Neuronal stem cell (in vitro differentiated cells): ENCODE measurements around the gene GMPS.
A peak's percentile ranks its signal among the peaks of the same experiment; 100 is the strongest.

Source experiments
- DNase-seq: peaks from one replicate; pipeline ENCODE4 v3.0.0-alpha.2; 2013; ENCODE audit warnings: low spot score
- H2AFZ ChIP-seq: one replicate; pipeline ENCODE4 v1.6.1; 2013; ENCODE audit warnings: mild to moderate bottlenecking, low read length, inconsistent platforms
- H2AK5ac ChIP-seq: 2 replicates; pipeline ENCODE4 v1.6.1; 2013; ENCODE audit warnings: low read depth, mild to moderate bottlenecking, inconsistent platforms, low read length, moderate library complexity, mixed read lengths
- H2BK120ac ChIP-seq: 2 replicates; pipeline ENCODE4 v1.6.1; 2013; ENCODE audit warnings: low read depth, mild to moderate bottlenecking, inconsistent platforms, low read length, moderate library complexity, mixed read lengths
- H2BK12ac ChIP-seq: one replicate; pipeline ENCODE4 v1.6.1; 2013; ENCODE audit warnings: low read length, inconsistent platforms
- H2BK15ac ChIP-seq: 2 replicates; pipeline ENCODE4 v1.6.1; 2013; ENCODE audit warnings: mild to moderate bottlenecking, low read length, inconsistent platforms, mixed read lengths
- H2BK5ac ChIP-seq: one replicate; pipeline ENCODE4 v1.6.1; 2013; ENCODE audit warnings: inconsistent platforms, mild to moderate bottlenecking, low read length, moderate library complexity
- H3K14ac ChIP-seq: one replicate; pipeline ENCODE4 v1.6.1; 2013; ENCODE audit warnings: low read length, inconsistent platforms
- H3K18ac ChIP-seq: 2 replicates; pipeline ENCODE4 v1.6.1; 2013; ENCODE audit warnings: low read length, inconsistent platforms
- H3K23ac ChIP-seq: 2 replicates; pipeline ENCODE4 v1.6.1; 2013; ENCODE audit warnings: low read depth, mild to moderate bottlenecking, mixed read lengths, low read length, inconsistent platforms; ENCODE audit not compliant: poor library complexity
- H3K27ac ChIP-seq: replicated peaks from 3 replicates; pipeline ENCODE4 v1.5.1; 2013; ENCODE audit warnings: low read length, inconsistent platforms
- H3K27me3 ChIP-seq, 3 experiments: 2 replicates each; pipeline ENCODE4 v1.6.1; 2013; ENCODE audit warnings: low read length in 3 of 3, mild to moderate bottlenecking in 2 of 3, inconsistent platforms in 1 of 3, low read depth in 1 of 3, mixed read lengths in 1 of 3, moderate library complexity in 1 of 3; ENCODE audit not compliant: control insufficient read depth in 3 of 3, insufficient read depth in 3 of 3
- H3K36me3 ChIP-seq, 2 donors: replicated peaks in 1 of 2; 2 replicates each; pipeline ENCODE4 v1.6.1; 2013; ENCODE audit warnings: low read length in 2 of 2; ENCODE audit not compliant: control insufficient read depth in 2 of 2, insufficient read depth in 2 of 2
- H3K4ac ChIP-seq: 2 replicates; pipeline ENCODE4 v1.6.1; 2013; ENCODE audit warnings: inconsistent platforms, mild to moderate bottlenecking, low read length, moderate library complexity
- H3K4me1 ChIP-seq, 2 donors: 1 replicate in 1 of 2; 2 replicates in 1 of 2; pipeline ENCODE4 v1.6.1; 2013; ENCODE audit warnings: low read length in 2 of 2, low read depth in 1 of 2; ENCODE audit not compliant: control insufficient read depth in 2 of 2, insufficient read depth in 1 of 2
- H3K4me2 ChIP-seq: one replicate; pipeline ENCODE4 v1.6.1; 2013; ENCODE audit warnings: mild to moderate bottlenecking, low read length, inconsistent platforms; ENCODE audit not compliant: insufficient read depth, poor library complexity, severe bottlenecking
- H3K4me3 ChIP-seq, 2 donors: 2 replicates each; pipeline ENCODE4 v1.5.1; 2013; ENCODE audit warnings: low read length in 2 of 2, mild to moderate bottlenecking in 2 of 2, inconsistent platforms in 1 of 2, moderate library complexity in 1 of 2
- H3K79me1 ChIP-seq: one replicate; pipeline ENCODE4 v1.6.1; 2013; ENCODE audit warnings: low read depth, mild to moderate bottlenecking, inconsistent platforms, low read length, moderate library complexity
- H3K9ac ChIP-seq: one replicate; pipeline ENCODE4 v1.6.1; 2013; ENCODE audit warnings: mild to moderate bottlenecking, low read depth, low read length, inconsistent platforms; ENCODE audit not compliant: poor library complexity
- H3K9me3 ChIP-seq, 2 donors: replicated peaks in 1 of 2; 2 replicates each; pipeline versions ENCODE3 to v1.6.1; 2013; ENCODE audit warnings: low read length in 2 of 2, mild to moderate bottlenecking in 2 of 2, inconsistent platforms in 1 of 2, low read depth in 1 of 2, mixed read lengths in 1 of 2, moderate library complexity in 1 of 2; ENCODE audit not compliant: control insufficient read depth in 2 of 2, insufficient read depth in 1 of 2
- H4K8ac ChIP-seq: one replicate; pipeline ENCODE4 v1.6.1; 2013; ENCODE audit warnings: low read depth, mild to moderate bottlenecking, inconsistent platforms, low read length, moderate library complexity
- H4K91ac ChIP-seq: one replicate; pipeline ENCODE4 v1.6.1; 2013; ENCODE audit warnings: low read length, low read depth, mild to moderate bottlenecking, inconsistent platforms; ENCODE audit not compliant: poor library complexity
- WGBS, 2 donors: extraction: QIAGEN DNeasy Blood & Tissue Kit; methylation state at CpG; one replicate each; pipeline ENCODE4 v1.1.7; 2013; ENCODE audit warnings: missing lambda C conversion rate in 2 of 2, mixed read lengths in 1 of 2; ENCODE audit not compliant: insufficient read length in 2 of 2, insufficient replicate concordance in 1 of 2; ENCODE audit errors: extremely low coverage in 2 of 2; 5-methylcytosine and 5-hydroxymethylcytosine counted together

Gene GMPS

DNA sequence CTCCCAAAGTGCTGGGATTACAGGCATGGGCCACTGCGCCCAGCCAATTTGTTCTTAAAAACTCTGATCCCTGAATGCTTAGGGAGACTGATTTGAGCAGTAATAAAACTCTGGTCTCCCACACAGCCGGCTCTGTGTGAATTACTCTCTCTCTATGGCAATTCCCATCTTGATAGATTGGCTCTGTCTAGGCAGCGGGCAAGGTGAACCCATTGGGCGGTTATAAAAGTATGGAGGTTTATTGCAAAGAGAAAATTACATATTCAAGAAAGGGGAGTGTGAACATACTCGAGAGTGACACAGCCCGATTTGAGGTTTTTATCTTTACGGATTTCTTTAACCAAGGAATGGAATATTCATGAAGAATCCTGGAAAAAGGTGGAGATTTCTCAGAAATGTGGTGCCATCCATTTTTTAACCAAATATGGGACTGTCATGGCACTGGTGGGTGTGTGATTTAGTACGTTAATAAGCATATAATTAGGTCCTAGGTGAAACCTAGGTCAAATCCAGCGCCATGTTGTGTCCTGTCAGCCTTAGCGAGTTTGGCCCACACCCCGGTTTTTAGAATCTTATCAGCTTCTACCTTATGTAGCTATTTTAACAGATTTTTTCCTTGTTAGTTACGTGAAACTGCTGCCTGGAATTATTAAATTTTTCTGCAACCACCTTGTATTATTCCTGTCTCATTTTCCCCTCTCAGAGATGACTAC, 7.2 kb upstream of the GMPS start:
- no peak overlapping the region for H3K4me2 ChIP-seq
- H2BK5ac ChIP-seq, result no peak overlapping the region
- H3K14ac ChIP-seq, result no peak overlapping the region
- no peak overlapping the region for H3K23ac ChIP-seq
- no peak overlapping the region for H3K27ac ChIP-seq
- H2BK120ac ChIP-seq, result no peak overlapping the region
- H3K27me3 ChIP-seq, result no peaks in the 10 kb centered on the region
- WGBS, 2 donors, result no CpG with 5 or more reads among the region's 12 CpGs
- H3K36me3 ChIP-seq, result no peaks in the 10 kb centered on the region
- H3K4ac ChIP-seq, result no peak overlapping the region
- H3K18ac ChIP-seq, result no peak overlapping the region
- H3K4me3 ChIP-seq, result no peak overlapping the region
- H3K9ac ChIP-seq, result no peak overlapping the region
- H2BK15ac ChIP-seq, result no peak overlapping the region
- no peaks in the 10 kb centered on the region for H3K79me1 ChIP-seq
- H2AFZ ChIP-seq, result no peak overlapping the region
- H3K9me3 ChIP-seq, result no peaks in the 10 kb centered on the region
- H2AK5ac ChIP-seq, result no peak overlapping the region
- no peak overlapping the region for H4K8ac ChIP-seq
- H2BK12ac ChIP-seq, result no peak overlapping the region
- no peaks in the 10 kb centered on the region for H3K4me1 ChIP-seq
- DNase-seq, result no peak
- H4K91ac ChIP-seq, result no peak overlapping the region

DNA sequence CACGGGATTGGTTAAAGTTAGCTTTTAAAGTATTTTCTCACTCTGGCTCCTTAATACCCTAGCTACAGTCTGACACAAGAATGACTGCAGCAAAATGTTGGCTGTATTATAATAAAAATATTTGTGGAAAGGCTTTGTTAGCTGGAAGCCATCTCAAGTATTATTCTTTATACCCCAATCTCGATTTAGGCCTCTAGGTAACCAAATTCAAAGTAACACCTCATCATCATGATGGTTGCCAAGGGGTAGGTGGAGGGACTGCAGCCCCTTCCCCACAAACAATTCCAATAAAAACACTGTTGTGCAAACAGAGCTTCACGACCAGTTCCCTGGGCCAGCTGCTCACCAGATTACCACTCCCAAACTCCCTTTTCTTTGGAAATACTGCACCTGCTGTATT, 759 bp upstream of the GMPS start:
- Histone ChIP-seq H3K4me2 (peak overlapping the region; percentile 48), H4K91ac (no peak overlapping the region)
- no CpG with 5 or more reads among the region's 3 CpGs for WGBS, 2 donors

DNA sequence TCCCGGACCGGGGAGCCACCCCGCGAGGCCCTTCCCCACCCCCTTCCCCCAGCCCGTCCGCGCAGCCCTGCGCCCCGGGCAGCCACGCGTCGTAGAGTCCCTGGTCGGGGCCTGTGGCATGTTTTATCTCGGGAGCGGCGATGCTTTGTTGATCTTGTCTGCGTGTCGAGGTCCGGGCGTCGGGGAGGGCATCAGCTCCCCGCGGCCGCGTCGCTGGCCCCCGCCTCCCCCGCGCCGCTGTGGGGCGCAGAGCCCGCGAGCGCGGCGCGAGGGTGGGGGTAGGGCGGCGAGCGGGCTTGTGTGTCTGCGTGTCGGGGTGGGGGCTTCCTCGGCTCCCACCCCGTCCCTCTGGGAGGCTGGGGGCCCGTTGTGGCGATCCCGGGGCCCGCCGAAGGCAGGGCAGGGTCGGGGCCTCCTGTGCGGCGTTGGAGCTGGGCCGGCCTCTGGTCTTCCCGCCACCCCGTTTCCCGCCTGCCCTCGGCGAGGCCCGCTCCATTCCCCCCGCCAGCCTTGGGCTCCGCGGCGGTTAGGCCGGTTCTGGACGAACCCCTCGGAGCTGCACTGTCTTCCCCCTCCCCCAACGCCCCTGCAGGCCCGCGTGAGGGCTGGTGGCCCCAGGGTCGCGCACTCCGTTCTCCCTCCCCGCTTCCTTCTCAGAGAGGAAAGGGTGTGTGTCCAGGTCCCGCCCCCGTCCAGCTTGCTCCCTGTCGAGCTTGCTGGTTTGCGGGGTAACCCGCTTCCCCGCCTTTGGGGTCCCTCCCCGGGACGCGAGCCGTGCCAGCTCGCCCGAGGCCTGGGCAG, 695 bp downstream of the GMPS start:
- H3K4me3 ChIP-seq, result peak overlapping the region; percentile 97 to 99
- H3K9ac ChIP-seq, result peak overlapping the region; percentile 99
- peak overlapping the region; percentile 72 for H3K4me2 ChIP-seq
- H3K9me3 ChIP-seq, result peaks cover 0 to 9% of the 10 kb centered on the region in 2 donors
- H3K27ac ChIP-seq, result peak overlapping the region; percentile 95
- peaks cover 3 to 7% of the 10 kb centered on the region in 2 donors for H3K4me1 ChIP-seq
- H4K91ac ChIP-seq, result no peak overlapping the region
- H2BK15ac ChIP-seq, result peak overlapping the region; percentile 93
- H3K27me3 ChIP-seq, result no peaks in the 10 kb centered on the region
- H3K36me3 ChIP-seq, result peaks cover 0 to 21% of the 10 kb centered on the region in 2 donors
- peak; percentile 56 for DNase-seq
- H2AK5ac ChIP-seq, result peak overlapping the region; percentile 92
- H2BK12ac ChIP-seq, result no peak overlapping the region
- peak overlapping the region; percentile 100 for H3K18ac ChIP-seq
- peaks cover 7% of the 10 kb centered on the region for H3K79me1 ChIP-seq
- peak overlapping the region; percentile 94 for H2BK5ac ChIP-seq
- peak overlapping the region; percentile 94 for H3K4ac ChIP-seq
- H2BK120ac ChIP-seq, result peak overlapping the region; percentile 72
- peak overlapping the region; percentile 98 for H2AFZ ChIP-seq
- H3K23ac ChIP-seq, result peak overlapping the region; percentile 83
- WGBS, 2 donors, result no CpG with 5 or more reads among the region's 85 CpGs
- peak overlapping the region; percentile 99 for H3K14ac ChIP-seq
- peak overlapping the region; percentile 65 for H4K8ac ChIP-seq

More for the DNA sequence above, 759 bp upstream of the GMPS start:
- Histone ChIP-seq H4K8ac (no peak overlapping the region), H2BK5ac (no peak overlapping the region), H2BK15ac (no peak overlapping the region), H3K27me3 (no peaks in the 10 kb centered on the region), H2BK120ac (no peak overlapping the region), H2AFZ (peak overlapping the region; percentile 86), H3K9me3 (peaks cover 0 to 9% of the 10 kb centered on the region in 2 donors), H3K79me1 (peaks cover 7% of the 10 kb centered on the region), H3K4ac (no peak overlapping the region), H3K23ac (no peak overlapping the region), H3K9ac (no peak overlapping the region), H3K14ac (no peak overlapping the region), H3K27ac (peak overlapping the region; percentile 87), H3K4me1 (peaks cover 3 to 7% of the 10 kb centered on the region in 2 donors), H2AK5ac (no peak overlapping the region), H3K18ac (no peak overlapping the region), H2BK12ac (no peak overlapping the region), H3K4me3 (peak overlapping the region in 1 of 2 donors; percentile 48), H3K36me3 (peaks cover 0 to 10% of the 10 kb centered on the region in 2 donors)
- no peak for DNase-seq

DNA sequence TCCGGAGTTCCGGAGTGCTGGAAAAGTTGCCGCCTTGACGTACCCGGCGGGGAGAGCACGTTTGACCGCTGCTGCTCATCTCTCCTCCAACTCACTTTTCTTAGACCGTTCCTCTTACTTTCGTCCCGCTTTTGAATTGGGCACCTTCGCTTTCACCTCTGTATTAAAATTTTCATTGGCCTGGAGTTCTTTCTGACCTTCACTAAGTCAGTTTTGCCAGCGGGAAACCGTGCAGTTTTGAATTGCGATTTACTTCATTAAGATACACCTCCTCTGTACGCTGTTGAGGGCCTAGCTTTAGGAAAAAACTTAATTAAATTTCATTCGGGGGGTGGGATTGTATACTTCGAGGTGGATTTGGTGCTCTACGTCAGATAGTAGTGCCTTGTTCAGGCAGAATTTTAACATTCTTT, 1.3 kb downstream of the GMPS start:
- Histone ChIP-seq H4K91ac (no peak overlapping the region), H3K27ac (peak overlapping the region; percentile 67), H3K36me3 (peaks cover 0 to 24% of the 10 kb centered on the region in 2 donors), H3K9me3 (peaks cover 0 to 9% of the 10 kb centered on the region in 2 donors), H3K27me3 (no peaks in the 10 kb centered on the region), H3K4me1 (peaks cover 3 to 7% of the 10 kb centered on the region in 2 donors), H4K8ac (no peak overlapping the region), H2BK15ac (no peak overlapping the region), H2BK12ac (no peak overlapping the region), H2AK5ac (peak overlapping the region; percentile 92), H2AFZ (peak overlapping the region; percentile 98), H3K23ac (peak overlapping the region; percentile 83), H3K79me1 (peaks cover 7% of the 10 kb centered on the region), H3K18ac (peak overlapping the region; percentile 100), H2BK120ac (peak overlapping the region; percentile 72), H3K9ac (peak overlapping the region; percentile 99), H3K14ac (no peak overlapping the region), H3K4ac (no peak overlapping the region), H2BK5ac (peak overlapping the region; percentile 94), H3K4me3 (peak overlapping the region; percentile 97 to 99), H3K4me2 (peak overlapping the region; percentile 72)
- no peak for DNase-seq
- WGBS, 2 donors, result no CpG with 5 or more reads among the region's 19 CpGs
